K562 (cell line): ENCODE data around the gene FBXO17. TPM values are rescaled to one million over a fixed set of nuclear protein-coding genes. Genes with fewer than 3 reads are reported as not detected.

Experiments
- AFF1 ChIP-seq, 2 experiments: fragments of 450-650 bp; IDR thresholded peaks; 2 replicates each; pipeline ENCODE4 v1.6.1; 2018; ENCODE audit warnings: mild to moderate bottlenecking in 2 of 2, low read depth in 1 of 2; ENCODE audit not compliant: partially characterized antibody in 2 of 2
- AFF4 ChIP-seq: sonication (generic); formaldehyde crosslinking; IDR thresholded peaks from 2 replicates; pipeline ENCODE4 v1.8.0; 2023; ENCODE audit warnings: mild to moderate bottlenecking, missing genetic modification reagents
- CBX3 ChIP-seq, 2 experiments: IDR thresholded peaks; 1 replicate in 1 of 2; 2 replicates in 1 of 2; pipeline ENCODE4 v1.6.1; 2012; ENCODE audit warnings: inconsistent platforms in 2 of 2, low read length in 2 of 2, borderline replicate concordance in 1 of 2, control low read depth in 1 of 2
- CHCHD3 ChIP-seq: fragments of 250-450 bp; sonication (Bioruptor Pico); IDR thresholded peaks from 2 replicates; pipeline ENCODE4 v2.1.2; 2022; ENCODE audit warnings: mild to moderate bottlenecking
- CREB3L1 ChIP-seq: fragments of 450-650 bp; IDR thresholded peaks from 2 replicates; pipeline ENCODE4 v1.6.1; 2014; ENCODE audit warnings: low read depth, mild to moderate bottlenecking, moderate library complexity, borderline replicate concordance
- ETV5 ChIP-seq: sonication (generic); formaldehyde crosslinking; IDR thresholded peaks from 2 replicates; pipeline ENCODE4 v1.4.0; 2020; ENCODE audit warnings: low read depth, mild to moderate bottlenecking, missing genetic modification reagents
- JUNB ChIP-seq: fragments of 450-650 bp; formaldehyde crosslinking; conservative IDR thresholded peaks from 2 replicates; pipeline ENCODE4 v1.4.0; 2020; ENCODE audit warnings: mild to moderate bottlenecking
- KDM5B ChIP-seq: fragments of 200-600 bp; sonication (generic); IDR thresholded peaks from 2 replicates; pipeline ENCODE4 v1.6.1; 2012; ENCODE audit warnings: low read depth, mild to moderate bottlenecking, moderate library complexity, low read length, control low read depth, inconsistent platforms; ENCODE audit not compliant: insufficient replicate concordance
- NFATC3 ChIP-seq: fragments of 450-650 bp; IDR thresholded peaks from 2 replicates; pipeline ENCODE4 v1.6.1; 2017; ENCODE audit warnings: mild to moderate bottlenecking
- NFRKB ChIP-seq: fragments of 450-650 bp; IDR thresholded peaks from 2 replicates; pipeline ENCODE4 v1.6.1; 2016; ENCODE audit warnings: low read depth
- PHTF2 ChIP-seq: fragments of 250-450 bp; sonication (Bioruptor Pico); IDR thresholded peaks from 2 replicates; pipeline ENCODE4 v1.5.0; 2021; ENCODE audit warnings: mild to moderate bottlenecking
- POLR2B ChIP-seq: fragments of 450-650 bp; IDR thresholded peaks from 2 replicates; pipeline ENCODE4 v1.6.1; 2018; ENCODE audit warnings: low read depth; ENCODE audit not compliant: partially characterized antibody
- SAFB ChIP-seq: fragments of 200-400 bp; formaldehyde crosslinking; IDR thresholded peaks from 2 replicates; pipeline ENCODE4 v1.6.1; 2017; ENCODE audit warnings: low read depth, low read length, borderline replicate concordance
- SIN3A ChIP-seq, 2 experiments: fragments of 150-350 bp in 1 of 2; IDR thresholded peaks; 2 replicates each; pipeline ENCODE4 v1.6.1; 2011 to 2016; ENCODE audit warnings: borderline replicate concordance in 2 of 2, low read depth in 2 of 2, low read length in 2 of 2, mild to moderate bottlenecking in 2 of 2, moderate library complexity in 2 of 2; ENCODE audit not compliant: control insufficient read depth in 1 of 2
- WHSC1 ChIP-seq: IDR thresholded peaks from one replicate; pipeline ENCODE4 v1.6.1; 2012; ENCODE audit warnings: low read length, control low read depth, inconsistent platforms
- ZBTB5 ChIP-seq: fragments of 450-650 bp; IDR thresholded peaks from 2 replicates; pipeline ENCODE4 v1.6.1; 2017; ENCODE audit warnings: antibody characterized with exemption
- ZNF165 ChIP-seq: fragments of 250-450 bp; sonication (Bioruptor Pico); IDR thresholded peaks from 2 replicates; pipeline ENCODE4 v1.4.0; 2020; ENCODE audit warnings: borderline replicate concordance
- polyA plus RNA-seq, 8 experiments: library from polyadenylated mRNA; depleted of rRNA in 4 of 8; stranded (reverse) in 5 of 8; unstranded in 3 of 8; fragments of >200 nt; fragmentation: Nextera tagmentation in 2 of 8; fragmentation: Illumina TruSeq in 1 of 8; extraction: Ambion mirVana in 2 of 8; extraction: Trizol in 1 of 8; gene quantifications; 2 replicates each; pipeline versions ENCODE4 v1.2.1 to v1.2.3, GENCODE V29; 2011 to 2014; ENCODE audit warnings: inconsistent platforms in 1 of 8, missing spikeins in 1 of 8
- total RNA-seq, 7 experiments: library from RNA; depleted of rRNA in 6 of 7; stranded (reverse); fragments of >200 nt in 6 of 7; fragmentation: Illumina TruSeq in 2 of 7; extraction: Trizol in 2 of 7; gene quantifications; 2 replicates each; pipeline versions ENCODE4 v1.2.1 to v1.2.3, GENCODE V29; 2011 to 2021; ENCODE audit warnings: low replicate concordance in 1 of 7

The FBXO17 gene
- total and polyA plus RNA-seq, 9 of the 15 experiments (the other 6 are each of a cell fraction or from before 2014, with no cell fraction given) = 4.1 to 27.1 (median 19.0) TPM

- TF ChIP-seq KDM5B (peak; percentile 28), ZNF165 (CRISPR knock-in tag) (no peak), NFRKB (peak; percentile 51; the same call in 1 of the 2 replicates), POLR2B (no peak), CBX3 (IDR thresholded peaks at IDR 0.05; ENCODE audit: borderline replicate concordance in 1 of 2, low read length in 2 of 2) (no peak), NFATC3 (no peak), CHCHD3 (CRISPR knock-in tag) (no peak), AFF4 (CRISPR knock-in tag) (no peak), CREB3L1 (no peak), ETV5 (CRISPR knock-in tag) (no peak), ZBTB5 (no peak), SIN3A (IDR thresholded peaks at IDR 0.05; ENCODE audit: borderline replicate concordance in 2 of 2, control insufficient read depth in 1 of 2, low read depth in 2 of 2, low read length in 2 of 2) (no peak), WHSC1 (no peak), JUNB (CRISPR knock-in tag) (no peak), SAFB (no peak), AFF1 (IDR thresholded peaks at IDR 0.05; ENCODE audit: low read depth in 1 of 2, partially characterized antibody in 2 of 2) (peak in 1 of 2 experiments; percentile 26), PHTF2 (no peak)
Observed at GRCh38 chr19:38975861-38976271, 324 bp upstream of the FBXO17 start (continued).
